Activated T-cell treated with anti-CD3 and anti-CD28 coated beads, Interleukin-2, amount 50 U/mL, for 48 hours (primary cell): ENCODE measurements around the gene ODAPH.

ENCODE experiments used
- DNase-seq, 2 experiments: peaks; one replicate each; pipeline ENCODE4 v3.0.0-alpha.2; 2020

ODAPH gene

DNA sequence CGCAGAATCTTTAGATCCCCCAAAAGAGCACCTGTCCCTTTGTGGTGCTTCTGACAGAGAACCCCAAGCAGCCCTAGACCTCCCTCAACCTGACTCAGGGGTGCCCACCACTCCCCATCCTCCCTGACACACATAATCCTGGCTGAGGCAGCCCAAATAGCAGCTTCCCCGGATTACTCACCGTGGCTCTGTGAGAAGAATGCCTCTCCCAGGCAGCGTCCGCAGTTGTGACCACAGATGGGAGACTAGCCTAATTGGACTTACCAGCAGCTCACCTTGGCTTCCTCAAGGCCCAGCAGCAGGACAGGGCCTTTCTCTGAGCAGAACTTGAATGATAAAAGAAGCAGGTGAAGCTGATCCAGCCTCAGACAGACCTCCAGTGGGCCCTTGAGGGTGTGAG lies 10.3 kb upstream of the ODAPH start:
- DNase-seq = no peak

DNA sequence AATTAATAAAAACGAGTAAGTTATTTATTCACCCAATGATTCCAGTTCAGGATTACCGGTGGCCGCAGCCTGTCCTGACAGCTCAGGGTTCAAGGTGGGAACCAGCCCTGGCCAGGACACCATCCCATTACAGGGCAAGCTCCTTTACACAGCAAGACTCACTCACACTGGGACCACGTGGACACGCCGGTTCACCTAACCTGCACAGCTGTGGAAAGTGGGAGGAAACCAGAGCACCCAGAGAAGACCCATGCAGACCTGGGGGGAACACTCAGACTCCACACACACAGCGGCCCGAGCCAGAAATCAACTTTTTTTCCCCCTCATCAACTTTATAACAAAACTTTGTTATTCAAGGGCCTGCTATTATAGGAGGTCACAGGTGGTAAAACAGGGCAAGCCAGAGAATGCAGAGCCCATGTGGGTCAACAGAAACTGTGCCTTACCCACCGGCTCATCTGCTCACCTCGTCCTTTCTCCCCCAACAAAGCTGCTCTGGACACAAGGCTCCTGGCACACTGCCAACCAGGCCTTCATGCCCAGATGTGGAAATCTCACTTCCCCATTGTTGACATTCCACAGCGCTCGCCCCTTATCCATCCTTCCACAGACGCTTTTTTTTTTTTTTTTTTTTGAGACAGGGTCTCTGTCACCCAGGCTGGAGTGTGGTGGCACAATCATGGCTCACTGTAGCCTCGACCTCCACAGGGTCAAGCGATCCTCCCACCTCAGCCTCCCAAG lies 8.0 kb upstream of the ODAPH start:
- no peak for DNase-seq

DNA sequence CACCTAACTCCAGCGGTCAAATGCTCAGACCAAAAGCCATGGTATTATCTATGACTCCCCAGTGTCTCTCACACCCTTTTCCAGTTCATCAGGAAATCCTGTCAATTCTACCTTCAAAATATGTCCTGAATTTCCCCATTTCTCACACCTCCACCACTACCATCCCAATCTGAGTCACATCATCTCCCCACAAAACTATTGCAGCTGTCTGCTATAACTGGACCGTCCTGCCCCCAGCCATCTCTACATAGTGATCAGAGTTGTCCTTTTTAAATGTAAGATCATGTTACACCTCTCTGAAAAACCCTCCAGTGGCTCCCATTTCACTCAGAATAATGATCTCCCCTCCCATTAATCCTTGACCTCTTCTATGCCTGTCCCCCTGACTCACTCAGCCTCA lies 6.8 kb upstream of the ODAPH start:
- DNase-seq = no peak

DNA sequence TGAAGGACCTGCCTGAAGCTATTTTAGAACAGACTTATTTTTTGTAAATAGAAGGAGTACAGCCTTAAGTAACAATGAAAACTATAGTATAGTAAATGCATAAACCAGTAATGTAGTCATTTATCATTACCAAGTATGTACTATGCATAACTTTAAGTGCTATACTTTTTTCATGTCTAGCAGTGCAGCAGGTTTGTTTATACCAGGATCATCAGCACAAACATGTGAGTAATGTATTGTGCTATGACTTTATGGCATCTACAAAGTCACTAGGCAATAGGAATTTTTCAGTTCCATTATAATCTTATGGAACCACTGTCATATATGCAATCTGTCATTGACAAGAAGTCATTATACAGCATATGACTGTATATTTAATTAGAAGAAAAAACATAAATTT lies 3.4 kb upstream of the ODAPH start:
- DNase-seq = no peak

DNA sequence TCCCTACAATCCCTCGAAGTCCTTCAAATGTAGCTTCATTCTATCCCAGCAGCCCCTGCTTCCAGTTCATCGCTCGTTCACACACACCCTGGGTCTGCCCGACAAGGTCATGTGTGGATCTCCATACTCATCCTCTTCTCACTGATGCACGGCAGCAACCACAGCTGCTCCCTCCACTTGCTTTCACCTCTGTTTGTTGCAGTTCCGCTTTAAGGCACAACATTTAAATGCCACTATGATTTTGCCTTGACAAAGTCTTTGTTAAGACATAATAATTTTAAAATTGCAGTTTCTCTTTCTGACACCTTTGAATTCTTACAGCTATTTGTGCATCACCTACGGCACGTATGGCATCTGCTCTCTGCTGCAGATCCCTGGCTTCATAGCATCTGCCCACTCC lies 1.8 kb downstream of the ODAPH start:
- no peak for DNase-seq

DNA sequence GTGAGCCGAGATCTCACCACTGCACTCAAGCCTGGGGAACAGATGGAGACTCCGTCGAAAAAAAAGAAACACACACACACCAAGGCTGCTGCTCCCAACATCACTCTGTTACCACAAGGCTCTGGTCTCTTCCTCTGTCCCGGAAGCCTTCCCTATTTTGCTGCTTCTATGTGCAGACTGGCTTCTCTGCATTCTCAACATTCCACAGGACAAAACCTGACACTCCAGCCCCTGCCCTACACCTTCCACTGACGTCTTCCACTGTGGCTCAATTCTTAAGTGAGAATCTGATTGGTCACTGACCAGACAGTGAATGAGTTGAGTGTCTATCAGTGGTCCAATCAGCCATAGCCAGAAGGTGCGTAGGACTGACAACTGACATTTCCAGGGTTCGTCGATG lies 5.9 kb downstream of the ODAPH start:
- no peak for DNase-seq

DNA sequence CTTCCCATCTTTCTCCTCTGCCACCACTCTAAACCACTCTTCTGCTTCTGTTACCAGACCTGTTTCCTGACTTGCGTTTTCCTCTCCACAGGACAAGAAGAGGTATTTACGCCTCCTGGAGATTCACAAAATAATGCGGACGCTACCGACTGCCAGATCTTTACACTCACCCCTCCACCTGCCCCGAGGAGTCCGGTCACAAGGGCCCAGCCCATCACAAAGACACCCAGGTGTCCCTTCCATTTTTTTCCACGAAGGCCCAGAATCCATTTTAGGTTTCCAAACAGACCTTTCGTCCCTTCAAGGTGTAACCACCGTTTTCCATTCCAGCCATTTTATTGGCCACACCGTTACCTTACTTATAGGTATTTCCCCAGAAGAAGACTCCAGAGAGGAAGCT lies 8.2 kb downstream of the ODAPH start:
- DNase-seq = no peak

DNA sequence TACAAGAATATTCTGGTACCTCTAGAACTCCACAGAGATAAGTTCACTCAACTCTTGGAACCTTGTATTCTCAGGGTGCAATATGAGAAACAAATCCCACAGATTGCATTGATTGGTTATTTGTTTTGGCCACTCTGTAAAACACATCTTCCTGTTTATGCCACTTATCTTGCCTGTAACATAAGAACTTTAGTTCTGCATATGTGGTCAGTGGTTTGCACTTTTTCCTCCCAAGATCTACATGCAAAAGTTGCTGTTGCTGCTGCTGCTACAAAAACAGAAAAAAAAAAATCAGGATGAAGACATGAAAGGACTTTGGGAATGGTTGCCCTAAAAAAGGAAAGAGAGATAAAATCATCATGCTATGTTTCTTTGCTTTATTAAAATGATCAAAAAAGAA lies 9.6 kb downstream of the ODAPH start:
- no peak for DNase-seq

DNA sequence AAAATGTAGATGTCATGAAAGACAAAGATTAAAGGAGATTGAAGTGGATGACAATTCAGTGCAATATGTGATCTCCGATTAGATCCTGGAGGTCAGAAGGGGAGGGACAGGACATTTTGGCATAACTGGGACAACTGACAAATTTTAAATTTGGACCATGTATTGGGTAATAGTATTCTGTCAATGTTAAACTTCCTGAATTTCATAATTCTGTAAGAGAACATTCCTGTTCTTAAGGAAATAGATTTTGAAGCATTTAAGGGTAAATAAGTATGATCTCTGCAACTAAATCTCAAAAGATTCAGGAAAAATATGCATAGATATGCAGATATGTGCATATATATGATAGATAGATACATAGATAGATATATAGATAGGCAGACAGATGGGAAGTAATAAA lies 11.0 kb downstream of the ODAPH start:
- DNase-seq = no peak

DNA sequence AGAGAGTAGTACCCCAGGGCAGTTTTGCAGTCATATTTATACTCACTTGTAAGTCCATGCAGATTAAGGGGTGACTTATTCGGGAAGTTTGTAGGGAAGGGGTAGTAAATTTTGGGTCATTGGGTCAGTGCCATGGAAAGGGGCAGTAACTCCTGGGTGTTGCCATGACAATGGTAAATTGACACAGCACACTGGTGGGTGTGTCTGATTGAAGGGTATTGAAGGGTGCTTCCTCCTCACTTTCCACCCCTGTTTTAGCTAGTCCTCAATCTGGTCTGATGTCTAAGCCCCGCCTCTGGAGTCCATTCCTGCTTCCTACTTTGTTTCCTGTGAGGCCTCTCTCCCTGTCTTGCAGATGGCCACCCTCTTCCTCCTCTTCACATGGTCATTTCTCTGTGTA lies 11.9 kb downstream of the ODAPH start:
- no peak for DNase-seq

DNA sequence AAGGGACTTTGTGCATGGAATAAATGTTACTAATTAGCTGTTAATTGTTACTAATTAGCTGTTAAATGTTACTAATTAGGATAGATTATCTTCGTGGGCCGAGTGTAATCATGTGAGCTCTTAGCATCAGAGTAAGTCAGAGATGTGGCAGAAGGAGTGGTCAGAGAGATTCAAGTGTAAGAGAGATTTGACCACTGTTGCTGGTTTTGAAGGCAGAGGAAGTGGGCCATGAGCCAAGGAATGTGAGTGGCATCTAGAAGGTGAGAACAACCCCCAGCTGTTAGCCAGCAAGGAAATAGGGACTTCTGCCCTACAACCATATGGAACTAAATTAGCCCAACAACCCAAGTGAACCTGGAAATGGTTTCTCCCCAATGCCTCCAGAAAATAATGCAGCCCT lies 28.2 kb downstream of the ODAPH start:
- DNase-seq = no peak

DNA sequence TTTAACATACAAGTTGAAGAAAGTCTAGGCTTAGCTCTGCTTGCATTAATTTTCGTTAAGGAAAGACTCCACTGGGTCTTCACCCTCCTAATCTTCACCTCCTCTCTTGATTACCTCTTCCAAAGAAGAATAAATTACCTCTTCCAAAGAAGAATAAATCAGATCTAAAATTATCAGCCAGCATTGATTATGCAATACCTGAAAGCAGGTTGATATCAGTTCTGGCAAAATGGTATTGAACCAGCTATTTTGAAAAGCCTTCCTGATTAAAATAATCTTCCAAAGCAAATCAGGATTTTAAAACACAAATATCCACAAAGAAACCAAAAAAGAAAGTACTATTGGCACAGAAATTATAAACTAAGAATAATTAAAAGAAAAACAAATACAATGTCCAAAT lies 37.5 kb downstream of the ODAPH start:
- DNase-seq = no peak

DNA sequence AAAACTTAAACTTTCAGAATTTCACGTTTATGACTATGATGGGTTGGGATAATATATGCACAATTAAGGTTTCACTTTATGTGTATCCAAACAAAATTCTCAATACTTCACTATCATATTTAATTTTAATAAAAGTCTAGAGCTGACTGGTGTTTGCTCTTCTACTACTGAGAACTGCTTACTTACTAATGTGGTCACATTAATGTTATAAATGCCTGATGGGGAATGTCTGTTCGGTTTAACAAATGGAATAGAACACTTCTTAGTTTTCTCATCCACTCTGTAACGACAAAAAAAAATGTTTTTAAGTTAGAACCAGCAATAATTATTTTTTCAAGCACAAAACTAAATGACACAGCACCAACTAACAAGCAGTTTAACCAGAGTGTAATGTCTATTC lies 40.2 kb downstream of the ODAPH start:
- no peak for DNase-seq

DNA sequence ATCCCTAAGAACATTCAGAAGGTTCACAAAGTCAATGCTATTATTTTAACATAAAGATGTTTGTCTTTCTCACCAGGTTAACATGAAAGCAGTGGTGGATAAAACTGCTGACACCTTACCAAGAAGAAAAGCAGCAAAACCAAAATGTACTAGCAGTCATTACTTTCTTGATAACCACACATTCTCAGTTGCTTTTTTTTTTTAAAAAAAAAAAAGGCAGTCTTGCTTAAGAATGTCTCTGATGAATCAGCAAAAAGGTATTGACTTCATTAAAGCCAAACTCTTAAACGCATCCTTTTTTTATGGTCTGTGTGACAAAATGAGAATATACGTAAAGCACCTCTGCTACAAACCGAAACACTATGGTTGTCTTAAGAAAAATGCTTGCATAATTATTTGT lies 42.5 kb downstream of the ODAPH start:
- DNase-seq = no peak

DNA sequence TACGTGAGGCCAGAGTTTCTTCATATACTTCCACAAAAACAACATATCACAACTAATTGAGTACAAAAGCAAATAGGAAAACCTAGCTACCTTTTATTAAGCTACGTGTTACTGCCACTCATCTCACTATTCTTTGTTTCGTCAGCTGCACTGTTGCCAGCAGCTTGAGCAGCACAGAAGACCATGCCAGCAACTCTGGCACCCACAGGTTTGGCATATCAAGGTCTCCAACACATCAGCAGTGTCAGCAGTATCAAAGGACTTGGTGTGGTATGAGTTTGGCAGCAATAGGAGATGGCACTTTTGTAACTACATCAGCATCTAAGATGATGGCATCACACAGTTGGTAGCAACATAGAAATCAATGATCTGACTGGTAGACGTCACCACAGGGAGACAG lies 43.8 kb downstream of the ODAPH start:
- no peak for DNase-seq

DNA sequence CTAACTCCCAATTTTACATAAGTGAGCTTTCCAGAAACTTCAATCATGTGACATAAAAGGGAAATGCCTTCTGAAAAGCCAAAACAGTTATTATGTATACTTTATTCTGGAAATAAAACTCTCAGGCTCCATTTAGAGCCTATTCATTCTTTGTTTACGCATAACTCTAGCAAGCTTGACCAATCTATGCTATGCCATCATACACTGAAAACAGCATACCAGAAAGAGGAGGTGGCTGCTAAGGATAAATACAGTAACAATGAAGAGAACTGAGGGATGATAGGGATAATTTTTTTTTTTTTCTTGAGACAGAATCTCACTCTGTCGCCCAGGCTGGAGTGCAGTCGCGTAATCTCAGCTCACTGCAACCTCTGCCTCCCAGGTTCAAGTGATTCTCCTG lies 50.1 kb downstream of the ODAPH start:
- no peak for DNase-seq

DNA sequence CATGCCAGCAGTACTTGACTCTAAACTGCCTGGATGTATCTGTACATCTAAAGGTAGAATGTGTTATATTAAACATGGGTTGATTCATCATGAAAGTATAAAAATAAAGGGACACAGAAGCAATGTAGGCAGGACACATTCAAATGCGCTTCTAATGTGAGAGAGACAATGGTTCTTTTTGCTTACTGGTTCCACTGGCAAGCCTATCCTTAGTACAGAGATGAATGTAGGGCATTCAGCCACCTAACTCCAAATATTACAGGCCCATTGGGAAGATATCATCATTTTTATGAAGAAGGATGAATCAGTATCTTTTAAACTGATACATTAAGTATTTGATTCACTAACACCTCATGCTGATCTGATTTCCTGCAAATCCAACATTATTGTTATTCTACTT lies 56.4 kb downstream of the ODAPH start:
- no peak for DNase-seq
